ENCODE data around the gene DCXR. TPM values are rescaled to one million over a fixed set of nuclear protein-coding genes. Genes with fewer than 3 reads are reported as not detected.

Gene DCXR
- total RNA-seq, 1 donor from 2014 or later, result 144 TPM

DNA sequence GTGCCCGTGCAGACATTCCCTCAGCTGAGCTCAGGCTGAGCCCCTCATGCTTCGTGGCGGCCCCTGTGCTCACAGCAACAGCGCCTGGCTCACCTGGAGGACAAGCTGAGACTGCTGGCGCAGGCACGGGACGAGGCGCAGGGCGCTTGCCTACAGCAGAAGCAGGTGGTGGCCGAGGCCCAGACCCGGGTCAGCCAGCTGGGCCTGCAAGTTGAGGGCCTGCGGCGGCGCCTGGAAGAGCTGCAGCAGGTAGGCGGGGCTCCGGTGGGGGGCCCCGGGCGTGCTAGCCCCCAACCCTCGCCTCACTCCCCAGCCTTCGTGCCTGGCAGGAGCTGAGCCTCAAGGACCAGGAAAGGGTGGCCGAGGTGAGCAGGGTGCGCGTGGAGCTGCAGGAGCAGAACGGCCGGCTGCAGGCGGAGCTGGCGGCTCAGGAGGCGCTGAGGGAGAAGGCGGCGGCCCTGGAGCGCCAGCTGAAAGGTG is 7.5 kb downstream of the DCXR start:
- intact Hi-C loops (cut with DNase I), result loop anchor here (1.0 kb wide), 1 partner anchor 124 kb away; no protein-coding TSS in a partner anchor
- DNase-seq (ENCODE audit: low spot score), result no peak

DNA sequence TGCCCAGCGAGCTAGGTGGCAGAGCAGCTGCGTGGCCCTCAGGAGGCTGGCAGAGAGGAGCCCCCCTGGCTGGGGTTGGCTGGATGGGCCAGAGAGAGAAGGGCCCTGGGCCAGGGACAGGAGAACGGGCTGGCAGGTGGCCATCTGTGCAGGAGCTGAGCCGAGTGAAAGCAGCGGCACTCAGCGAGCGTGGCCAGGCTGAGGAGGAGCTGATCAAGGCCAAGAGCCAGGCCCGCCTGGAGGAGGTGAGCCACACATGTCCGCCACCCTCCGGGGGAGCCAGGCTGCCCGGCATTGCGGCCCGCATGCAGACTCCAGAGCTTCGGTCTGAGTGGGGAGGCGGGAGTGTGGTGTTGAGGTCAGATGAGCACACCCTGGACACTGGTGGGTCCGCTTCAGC is 8.1 kb downstream of the DCXR start:
- intact Hi-C loops (cut with DNase I), result no loop called here
- no peak for DNase-seq (ENCODE audit: low spot score)

DNA sequence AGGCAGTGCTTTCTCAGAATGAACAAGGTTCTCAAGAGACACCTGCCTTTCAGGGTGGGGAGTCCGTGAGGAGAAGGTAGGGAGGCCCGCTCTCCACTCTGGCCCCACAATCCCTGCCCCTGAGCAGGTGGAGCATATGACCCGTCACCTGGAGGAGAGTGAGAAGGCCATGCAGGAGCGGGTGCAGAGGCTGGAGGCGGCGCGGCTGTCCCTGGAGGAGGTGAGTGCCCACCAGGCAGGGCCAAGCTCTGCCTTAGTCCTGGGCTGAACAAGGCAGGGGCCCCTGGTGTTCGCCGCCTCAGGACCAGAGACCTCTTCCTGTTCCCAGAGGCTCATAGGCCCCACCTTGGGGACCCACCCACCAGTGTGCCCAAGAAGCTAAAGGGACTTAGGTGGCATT is 8.5 kb downstream of the DCXR start:
- intact Hi-C loops (cut with DNase I), result no loop called here
- no peak for DNase-seq (ENCODE audit: low spot score)

DNA sequence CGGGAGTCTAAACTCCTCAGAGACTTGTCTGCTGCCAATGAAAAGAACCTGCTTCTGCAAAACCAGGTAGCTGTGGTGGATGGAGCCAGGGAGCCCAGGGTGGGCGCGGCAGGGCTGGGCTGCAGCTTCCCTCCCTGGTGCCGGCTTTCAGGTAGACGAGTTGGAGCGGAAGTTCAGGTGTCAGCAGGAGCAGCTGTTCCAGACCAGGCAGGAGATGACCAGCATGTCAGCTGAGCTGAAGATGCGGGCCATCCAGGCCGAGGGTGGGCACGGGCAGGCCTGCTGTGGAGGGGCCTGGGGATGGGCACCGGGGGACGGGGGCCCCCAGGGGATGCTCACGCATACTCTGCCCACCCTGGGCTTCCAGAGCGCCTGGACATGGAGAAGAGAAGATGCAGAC is 9.3 kb downstream of the DCXR start:
- intact Hi-C loops (cut with DNase I), result no loop called here
- no peak for DNase-seq (ENCODE audit: low spot score)

DNA sequence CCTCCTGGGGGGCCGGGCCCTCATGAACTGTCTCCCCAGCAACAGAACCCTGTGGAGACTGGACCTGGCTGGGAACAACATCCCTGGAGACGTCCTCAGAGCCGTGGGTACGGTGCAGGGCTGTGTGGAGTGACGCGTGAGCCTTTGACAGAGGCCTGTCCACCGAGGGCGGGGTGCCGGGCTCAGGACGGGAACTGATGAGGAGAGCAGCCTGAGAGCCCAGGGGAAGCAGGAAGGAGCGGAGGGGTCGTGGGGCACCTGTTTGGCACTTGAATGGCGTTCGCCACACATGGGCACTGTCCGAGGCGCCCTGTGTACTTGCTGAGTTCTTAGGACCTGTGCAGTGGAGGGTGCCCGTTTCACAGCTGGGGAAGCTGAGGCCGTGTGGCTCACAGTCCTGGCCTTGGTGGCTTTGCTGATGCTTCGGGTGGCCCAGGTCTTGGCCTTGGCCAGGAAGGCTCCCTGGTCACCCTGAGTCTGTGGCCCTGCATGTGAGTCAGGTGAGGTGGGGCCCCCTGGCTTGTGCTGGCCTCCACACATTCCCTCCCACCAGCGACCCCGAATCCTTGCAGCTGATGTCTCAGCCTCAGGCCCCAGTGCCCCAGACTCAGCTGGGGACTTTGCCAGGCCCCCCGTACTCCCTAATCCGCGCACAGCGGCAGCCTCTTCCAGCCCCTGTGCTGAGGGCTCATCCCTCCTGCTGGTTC is 11.9 kb downstream of the DCXR start:
- DNase-seq (ENCODE audit: low spot score), result no peak
- intact Hi-C loops (cut with DNase I), result no loop called here

DNA sequence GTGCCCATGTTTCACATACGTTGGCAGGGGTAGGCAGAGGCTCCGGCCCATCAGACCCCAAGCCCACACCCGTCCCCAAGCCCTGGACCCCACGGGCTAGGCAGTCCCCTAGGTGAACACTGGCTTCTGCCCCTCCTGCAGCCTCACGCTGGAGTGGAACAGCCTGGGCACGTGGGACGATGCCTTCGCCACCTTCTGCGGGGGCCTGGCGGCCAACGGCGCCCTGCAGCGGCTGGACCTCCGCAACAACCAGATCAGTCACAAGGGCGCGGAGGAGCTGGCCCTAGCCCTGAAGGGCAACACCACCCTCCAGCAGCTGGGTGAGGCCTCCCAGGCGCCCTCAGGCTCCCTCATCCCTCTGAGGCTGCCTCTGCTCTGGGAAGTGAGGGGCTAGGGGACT is 12.6 kb downstream of the DCXR start:
- intact Hi-C loops (cut with DNase I), result loop anchor here (5.0 kb wide), 1 partner anchor 48 kb away; the partner anchor contains the start of gene ASPSCR1
- DNase-seq (ENCODE audit: low spot score), result no peak

DNA sequence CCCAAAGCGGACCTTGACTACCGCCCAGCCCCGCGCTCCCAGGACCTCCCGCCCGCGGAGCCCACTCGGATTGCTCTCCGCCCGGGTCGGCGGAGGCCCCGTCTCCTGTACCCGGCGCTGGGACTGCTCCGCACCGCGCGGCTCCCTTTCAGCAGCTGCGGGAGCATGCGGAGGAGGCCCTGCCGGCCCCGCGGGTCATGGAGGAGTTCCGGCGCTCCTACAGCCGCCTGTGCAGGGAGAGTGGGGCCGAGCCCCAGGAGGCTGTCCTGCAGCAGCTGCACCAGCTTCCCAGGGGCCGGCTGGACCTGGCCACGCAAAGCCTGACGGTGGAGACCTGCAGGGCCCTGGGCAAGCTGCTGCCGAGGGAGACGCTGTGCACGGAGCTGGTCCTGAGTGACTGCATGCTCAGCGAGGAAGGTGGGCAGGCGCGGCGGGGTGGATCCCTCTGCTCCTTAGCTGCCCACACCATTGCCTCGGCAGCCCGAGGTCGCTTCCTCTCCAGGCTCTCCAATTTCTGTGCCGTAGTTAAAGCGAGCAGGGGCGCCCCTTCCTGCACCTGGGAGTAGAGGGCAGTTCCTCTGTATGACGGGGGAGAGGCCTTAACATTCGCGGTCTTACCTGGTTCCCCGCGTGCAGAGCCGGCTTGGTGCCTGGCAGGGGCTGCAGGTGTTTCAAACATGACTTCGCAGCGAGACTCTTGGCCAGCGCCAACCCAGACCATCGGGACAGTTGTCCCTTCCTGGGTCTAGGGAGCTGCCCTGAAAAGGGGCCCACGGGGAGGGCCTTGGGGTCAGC is 13.9 kb downstream of the DCXR start:
- intact Hi-C loops (cut with DNase I), result loop anchor here (5.0 kb wide), 1 partner anchor 46 kb away; the partner anchor contains the start of gene ASPSCR1
- no peak for DNase-seq (ENCODE audit: low spot score)

DNA sequence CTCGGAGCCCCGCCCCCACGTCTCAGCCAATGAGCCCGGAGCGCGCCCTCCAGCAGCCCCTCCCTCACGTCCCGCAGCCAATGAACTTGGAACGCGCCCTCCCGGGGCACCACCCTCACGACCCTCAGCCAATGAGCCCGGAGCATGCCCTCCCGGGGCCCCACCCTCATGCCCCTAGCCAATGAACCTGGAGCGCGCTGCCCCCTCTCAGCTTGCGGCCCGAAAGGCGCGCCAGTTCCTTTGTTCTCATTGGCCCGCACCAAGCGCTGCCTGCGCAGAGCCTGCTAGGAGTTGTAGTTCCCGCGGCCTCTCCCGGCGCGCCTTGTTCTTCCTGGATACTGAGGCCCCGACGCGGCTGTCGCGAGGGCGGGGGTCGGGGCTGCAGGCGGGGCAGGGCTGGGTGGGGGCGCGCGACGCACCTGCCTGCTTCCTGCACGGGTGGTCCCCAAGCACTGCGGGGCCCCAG is 14.5 kb downstream of the DCXR start, which contains the start of gene LRRC45:
Gene LRRC45, plus strand, starts transcription at position 325 of the 466 bp plus-strand sequence. CDS start 339 bp downstream, outside the sequence.
- intact Hi-C loops (cut with DNase I), result loop anchor here (5.0 kb wide), 1 partner anchor 46 kb away; the partner anchor contains the start of gene ASPSCR1
- DNase-seq (ENCODE audit: low spot score), result peak; percentile 100

DNA sequence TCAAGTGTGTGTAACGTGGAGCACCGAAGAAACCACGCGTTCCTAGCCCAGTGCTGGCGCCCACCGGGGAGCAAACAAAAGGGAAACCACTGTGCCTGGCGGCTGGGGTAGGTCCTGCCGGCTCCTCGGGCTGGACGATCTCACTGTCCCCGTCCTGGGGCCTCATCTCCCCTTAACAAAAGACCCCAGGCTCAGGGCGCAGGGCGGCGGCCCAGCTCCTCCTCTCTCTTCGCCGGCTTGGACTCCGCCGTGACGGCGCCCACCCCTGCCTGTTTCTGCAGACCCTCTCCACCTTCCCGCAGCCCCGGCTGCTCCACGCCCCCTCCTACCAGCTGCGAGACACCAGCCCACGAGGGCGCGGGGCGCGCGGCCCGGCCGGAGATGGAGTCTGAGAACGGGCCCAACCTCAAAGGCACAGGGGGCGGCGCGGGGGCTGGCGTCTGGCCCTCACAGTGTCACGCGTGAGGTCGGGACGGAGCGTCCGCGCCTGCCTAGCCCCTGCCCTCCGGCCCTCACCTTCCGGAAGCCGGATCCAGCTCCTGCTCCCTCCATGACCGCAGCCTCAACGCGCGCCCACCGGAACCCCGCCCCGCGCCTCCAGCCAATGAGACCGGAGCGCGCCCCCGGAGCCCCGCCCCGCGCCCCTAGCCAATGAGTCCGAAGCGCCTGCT is 15.1 kb downstream of the DCXR start, which contains the start of gene CENPX:
Gene CENPX, minus strand, starts transcription at position 569 of the 671 bp plus-strand sequence. Its CDS starts 17 bp downstream, at position 552.
- DNase-seq (ENCODE audit: low spot score), result no peak
- intact Hi-C loops (cut with DNase I), result loop anchor here (5.0 kb wide), 1 partner anchor 45 kb away; the partner anchor contains the start of gene ASPSCR1

DNA sequence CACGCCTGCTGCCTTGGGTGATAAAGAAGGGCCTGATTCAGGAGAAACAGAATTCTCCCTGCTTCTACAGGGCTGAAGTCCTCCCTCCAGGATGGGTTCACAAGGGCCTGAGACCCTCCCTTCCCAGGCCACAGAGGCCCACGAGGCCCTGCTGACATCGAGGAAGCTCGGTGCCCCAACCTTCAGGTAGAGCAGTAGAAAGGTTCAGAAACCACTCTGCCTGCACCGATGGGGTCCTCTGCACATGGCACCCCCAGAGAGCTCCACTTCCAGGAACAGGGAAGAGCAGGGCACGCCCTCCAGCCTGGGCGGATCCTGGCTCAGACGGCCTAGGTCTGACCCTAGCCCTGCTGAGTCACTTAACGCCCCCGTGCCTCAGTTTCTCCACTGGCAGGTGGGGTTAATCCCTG is 15.6 kb downstream of the DCXR start:
- intact Hi-C loops (cut with DNase I), result loop anchor here (1.0 to 5.0 kb wide), 2 partner anchors 45 to 63 kb away; partner anchors contain the start of gene ASPSCR1
- no peak for DNase-seq (ENCODE audit: low spot score)

DNA sequence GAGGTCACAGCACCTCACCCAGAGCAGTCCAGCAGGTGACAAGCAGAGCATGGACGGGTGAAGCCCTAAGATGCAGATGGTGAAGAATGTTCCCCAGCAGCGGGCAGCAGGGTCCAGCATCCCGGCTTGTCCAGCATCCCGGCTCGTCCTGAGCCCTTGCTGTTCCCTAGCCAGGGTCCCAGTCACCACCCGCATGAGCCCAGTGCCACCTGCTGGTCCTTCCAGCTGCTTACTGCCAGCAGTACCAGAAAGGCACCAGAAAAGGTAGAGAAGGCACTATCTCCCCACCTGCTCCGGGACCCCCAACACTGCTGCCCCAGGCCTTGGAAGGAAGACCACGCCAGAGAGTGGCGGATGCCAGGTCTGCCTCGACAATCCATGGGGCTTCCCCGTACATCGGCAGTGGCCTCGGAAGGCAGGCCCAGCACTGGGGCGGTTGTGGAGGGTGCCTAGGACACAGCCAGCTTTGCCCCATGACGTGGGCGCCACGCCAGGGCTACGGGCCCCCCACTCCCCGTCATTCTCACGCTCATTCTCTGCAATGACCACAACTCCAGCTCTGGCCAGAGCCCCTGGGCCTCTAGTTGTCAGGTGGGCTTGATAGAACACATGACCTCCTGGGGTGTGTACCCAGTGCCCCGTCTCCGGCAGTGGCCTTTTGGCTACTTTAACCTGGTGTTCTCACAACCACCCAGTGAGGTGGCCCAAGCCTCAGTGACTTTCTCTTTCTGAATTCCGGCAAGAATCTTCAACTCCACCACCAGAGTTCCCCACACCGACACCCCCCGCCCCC is 16.2 kb downstream of the DCXR start:
- intact Hi-C loops (cut with DNase I), result loop anchor here (1.0 to 5.0 kb wide), 2 partner anchors 44 to 62 kb away; partner anchors contain the start of gene ASPSCR1
- DNase-seq (ENCODE audit: low spot score), result peak; percentile 84

DNA sequence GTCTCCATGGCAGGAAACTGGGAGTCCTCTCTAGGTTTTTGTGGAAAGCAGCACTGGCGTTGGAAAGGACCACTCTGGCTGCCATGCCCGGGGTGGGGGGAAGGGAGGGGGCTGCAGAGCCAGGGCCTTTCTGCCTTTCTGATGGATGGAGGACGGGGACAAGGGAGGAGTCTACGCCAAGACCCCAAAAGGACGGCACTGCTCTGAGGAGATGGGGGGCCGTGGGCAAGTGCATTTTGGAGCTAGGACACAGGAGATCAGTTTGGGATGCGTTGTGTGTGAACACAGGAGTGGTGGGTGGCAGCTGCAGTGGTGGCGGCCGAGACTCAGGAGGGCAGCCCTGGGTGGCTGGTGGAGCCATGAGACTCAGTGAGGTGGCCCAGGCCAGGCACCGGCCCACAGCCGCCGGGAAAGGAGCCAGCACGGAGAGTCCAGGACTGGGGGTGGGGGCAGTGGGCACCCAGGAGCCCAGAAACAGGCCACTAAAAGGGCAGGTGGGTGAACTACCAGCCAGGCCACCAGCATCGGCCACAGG is 16.9 kb downstream of the DCXR start:
- no peak for DNase-seq (ENCODE audit: low spot score)
- intact Hi-C loops (cut with DNase I), result loop anchor here (1.0 to 5.0 kb wide), 2 partner anchors 43 to 61 kb away; partner anchors contain the start of gene ASPSCR1

DNA sequence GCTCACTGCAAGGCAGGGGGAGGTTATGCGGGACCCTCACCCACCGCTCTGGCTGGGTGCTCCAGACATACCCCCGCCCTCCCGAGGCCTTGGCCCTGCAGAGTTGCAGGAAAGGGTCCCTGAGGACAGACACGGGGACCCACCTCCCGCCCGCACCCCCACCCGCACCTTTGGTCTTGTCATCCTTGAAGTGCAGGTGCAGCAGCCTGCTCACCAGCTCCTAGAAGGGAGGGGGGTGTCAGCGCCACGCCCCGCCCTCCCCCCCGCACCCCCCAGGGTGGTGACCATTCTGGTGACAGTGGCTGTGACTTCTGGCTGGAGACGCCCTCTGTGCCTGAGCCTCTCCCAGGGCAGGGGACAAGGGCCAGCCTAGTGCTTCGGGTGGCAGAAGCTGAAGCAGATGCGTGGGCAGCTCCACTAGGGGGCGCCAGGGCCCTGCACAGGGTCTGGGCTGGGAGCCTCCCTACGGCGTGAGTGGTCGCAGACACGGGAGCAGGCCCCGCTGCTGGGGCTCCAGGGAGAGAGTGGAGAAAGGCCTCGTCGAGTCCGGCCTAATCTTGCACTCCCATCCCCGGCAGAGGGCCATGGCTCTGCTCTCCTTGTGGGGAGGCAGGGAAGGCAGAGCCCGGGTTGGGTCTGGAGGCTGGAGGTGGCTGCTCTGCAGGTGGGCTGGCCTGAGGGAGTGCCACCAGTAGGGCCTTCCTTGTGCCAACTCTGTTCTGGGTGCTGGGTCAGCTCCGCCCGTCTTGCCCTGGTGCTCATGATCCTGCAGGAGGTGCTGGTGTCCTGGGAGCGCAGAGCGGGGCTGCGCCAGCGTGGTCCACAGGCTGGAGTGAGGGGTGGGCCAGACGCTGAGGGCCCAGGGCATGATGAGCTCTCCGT is 17.6 kb downstream of the DCXR start:
- peak; percentile 84 for DNase-seq (ENCODE audit: low spot score)
- intact Hi-C loops (cut with DNase I), result loop anchor here (5.0 kb wide), 1 partner anchor 43 kb away; the partner anchor contains the start of gene ASPSCR1

DNA sequence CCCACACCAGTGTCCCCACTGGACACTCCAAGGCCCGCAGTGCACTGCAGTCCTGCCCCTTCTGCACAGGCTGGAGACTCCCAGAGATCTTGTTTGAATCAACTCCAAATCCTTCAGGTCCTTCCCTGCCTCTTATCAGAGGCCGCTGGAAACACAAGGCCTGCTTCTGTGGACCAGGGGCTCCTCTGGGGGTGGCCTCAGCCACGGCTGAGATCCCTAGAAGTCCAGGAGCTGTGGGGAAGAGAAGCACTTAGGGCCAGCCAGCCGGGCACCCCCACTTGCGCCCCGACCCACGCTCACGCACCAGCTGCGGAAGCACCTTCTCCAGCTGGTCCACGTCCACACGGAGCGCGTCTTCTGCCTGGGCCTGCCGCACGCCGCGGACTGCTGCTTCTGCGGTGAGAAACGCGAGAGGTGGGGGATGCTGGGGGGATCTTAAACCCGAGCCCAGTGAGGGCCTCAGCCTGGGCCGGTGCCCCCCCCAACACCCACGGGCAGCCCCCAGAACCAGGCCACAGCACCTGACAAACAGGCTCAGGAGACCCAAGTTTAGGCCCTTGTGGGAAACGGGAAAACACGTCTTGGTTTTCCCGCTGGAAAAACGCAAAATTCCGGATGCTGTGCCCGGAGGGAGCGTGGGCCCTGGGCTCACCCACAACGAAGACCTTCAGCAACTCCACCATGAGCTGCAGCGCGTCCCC is 18.4 kb downstream of the DCXR start:
- DNase-seq (ENCODE audit: low spot score), result no peak
- intact Hi-C loops (cut with DNase I), result no loop called here

DNA sequence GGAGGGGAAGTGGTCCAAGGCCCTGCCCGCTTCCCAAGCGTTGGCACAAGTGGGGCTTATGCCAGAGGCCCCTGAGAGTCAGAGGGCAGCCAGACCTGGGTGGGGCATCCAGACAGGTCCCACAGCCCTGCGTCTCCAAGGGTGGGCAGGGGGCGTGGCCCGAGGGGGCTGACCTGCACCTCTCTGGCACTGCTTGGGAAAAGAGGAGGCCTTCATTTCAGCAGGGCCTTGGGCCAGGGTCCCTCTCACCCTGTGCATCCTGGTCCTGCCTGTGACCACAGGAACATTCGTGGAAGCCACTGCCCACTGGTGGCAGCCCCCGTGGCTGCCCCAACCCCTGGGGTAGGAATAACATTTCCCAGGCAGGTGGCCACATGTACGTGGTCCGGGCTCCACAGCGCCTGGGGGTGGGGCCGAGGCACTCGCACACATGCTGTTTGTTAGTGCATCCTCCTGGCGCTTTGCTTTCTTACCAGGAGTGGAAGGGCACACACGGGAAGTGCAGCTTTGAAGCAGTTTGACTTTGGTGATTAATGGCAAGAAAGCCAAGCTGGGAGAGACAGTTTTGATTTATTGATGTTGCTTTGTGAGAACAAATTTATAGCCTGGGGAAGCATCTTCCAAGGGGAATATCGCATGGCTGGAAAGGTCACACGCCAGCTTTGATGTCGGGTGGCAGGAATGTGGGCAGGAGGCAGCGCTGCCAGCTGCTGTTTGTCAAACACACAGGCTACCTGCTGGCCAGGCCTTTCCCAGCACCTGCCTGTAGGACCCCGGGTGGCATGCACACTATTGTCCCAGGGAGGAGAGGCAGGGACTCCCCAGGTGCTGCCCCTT is 19.1 kb downstream of the DCXR start:
- no peak for DNase-seq (ENCODE audit: low spot score)
- intact Hi-C loops (cut with DNase I), result no loop called here

DNA sequence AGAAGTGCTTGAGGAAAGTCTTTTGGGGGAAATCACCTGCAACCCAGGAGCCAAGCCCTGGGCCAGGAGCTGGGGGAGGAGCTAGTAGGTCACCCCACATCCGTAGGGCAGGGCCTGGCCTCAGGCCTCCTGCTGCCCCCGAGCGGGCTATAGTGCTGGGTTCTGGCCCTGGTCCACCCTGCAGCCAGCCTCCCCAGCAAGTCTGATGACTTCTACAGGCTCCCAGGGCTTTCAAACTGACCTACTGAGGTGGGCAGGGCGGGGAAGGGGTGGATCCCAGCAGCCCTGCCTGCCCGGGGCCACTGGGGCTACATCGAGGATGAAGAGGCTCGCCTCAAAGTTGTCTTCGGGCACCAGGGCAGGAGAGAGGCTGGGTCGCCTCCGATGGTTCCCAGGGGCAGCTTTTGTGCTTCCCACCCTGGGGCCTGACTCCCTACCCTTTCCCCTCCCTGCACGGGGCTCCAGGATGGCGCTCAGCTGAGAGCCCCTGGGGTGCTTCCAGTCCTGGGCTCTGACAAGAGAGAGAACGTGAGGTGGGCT is 19.8 kb downstream of the DCXR start:
- intact Hi-C loops (cut with DNase I), result no loop called here

More for the DNA sequence above, 19.8 kb downstream of the DCXR start:
- DNase-seq (ENCODE audit: low spot score), result no peak
